Astrocyte (in vitro differentiated cells and primary cell): ENCODE data around the gene COA4.

Experiments
- EZH2 ChIP-seq: IDR thresholded peaks from 2 replicates; pipeline ENCODE4 v1.6.1; 2012; ENCODE audit warnings: mild to moderate bottlenecking, low read length, inconsistent platforms; ENCODE audit not compliant: insufficient read depth
- TF ChIP-seq, protein P1 (sequence below): IDR thresholded peaks from 2 replicates; pipeline ENCODE4 v1.5.1; 2011; ENCODE audit warnings: low read depth, mild to moderate bottlenecking, inconsistent platforms, low read length, moderate library complexity; ENCODE audit not compliant: insufficient read depth

DNA sequence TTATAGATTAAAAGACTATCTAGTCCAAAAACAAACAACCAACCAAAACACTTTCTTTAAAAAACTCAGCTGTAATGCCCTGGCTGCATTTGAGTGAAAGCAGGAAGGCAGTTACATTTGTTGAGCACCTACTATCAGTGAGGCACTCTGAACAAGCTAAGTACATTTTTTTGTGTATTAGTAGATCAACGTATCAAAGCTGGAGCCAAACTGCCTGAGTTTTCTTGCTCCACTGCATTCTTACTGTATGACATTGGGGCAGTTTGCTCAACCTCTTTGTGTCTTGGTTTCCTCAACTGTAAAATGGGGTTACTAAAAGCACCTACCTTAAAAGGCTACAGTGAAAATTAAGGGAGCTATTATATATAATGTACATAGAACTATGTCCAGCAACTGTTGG is 22.0 kb downstream of the COA4 start:
- TF ChIP-seq, protein P1, sequence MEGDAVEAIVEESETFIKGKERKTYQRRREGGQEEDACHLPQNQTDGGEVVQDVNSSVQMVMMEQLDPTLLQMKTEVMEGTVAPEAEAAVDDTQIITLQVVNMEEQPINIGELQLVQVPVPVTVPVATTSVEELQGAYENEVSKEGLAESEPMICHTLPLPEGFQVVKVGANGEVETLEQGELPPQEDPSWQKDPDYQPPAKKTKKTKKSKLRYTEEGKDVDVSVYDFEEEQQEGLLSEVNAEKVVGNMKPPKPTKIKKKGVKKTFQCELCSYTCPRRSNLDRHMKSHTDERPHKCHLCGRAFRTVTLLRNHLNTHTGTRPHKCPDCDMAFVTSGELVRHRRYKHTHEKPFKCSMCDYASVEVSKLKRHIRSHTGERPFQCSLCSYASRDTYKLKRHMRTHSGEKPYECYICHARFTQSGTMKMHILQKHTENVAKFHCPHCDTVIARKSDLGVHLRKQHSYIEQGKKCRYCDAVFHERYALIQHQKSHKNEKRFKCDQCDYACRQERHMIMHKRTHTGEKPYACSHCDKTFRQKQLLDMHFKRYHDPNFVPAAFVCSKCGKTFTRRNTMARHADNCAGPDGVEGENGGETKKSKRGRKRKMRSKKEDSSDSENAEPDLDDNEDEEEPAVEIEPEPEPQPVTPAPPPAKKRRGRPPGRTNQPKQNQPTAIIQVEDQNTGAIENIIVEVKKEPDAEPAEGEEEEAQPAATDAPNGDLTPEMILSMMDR = no peak
- TF ChIP-seq EZH2 = no peak
